Neuronal stem cell (in vitro differentiated cells): ENCODE data around the gene CFTR.
A peak's percentile ranks its signal among the peaks of the same experiment; 100 is the strongest.

Experiments used
- DNase-seq: peaks from one replicate; pipeline ENCODE4 v3.0.0-alpha.2; 2013; ENCODE audit warnings: low spot score
- H2AFZ ChIP-seq: one replicate; pipeline ENCODE4 v1.6.1; 2013; ENCODE audit warnings: mild to moderate bottlenecking, low read length, inconsistent platforms
- H2AK5ac ChIP-seq: 2 replicates; pipeline ENCODE4 v1.6.1; 2013; ENCODE audit warnings: low read depth, mild to moderate bottlenecking, inconsistent platforms, low read length, moderate library complexity, mixed read lengths
- H2BK120ac ChIP-seq: 2 replicates; pipeline ENCODE4 v1.6.1; 2013; ENCODE audit warnings: low read depth, mild to moderate bottlenecking, inconsistent platforms, low read length, moderate library complexity, mixed read lengths
- H2BK12ac ChIP-seq: one replicate; pipeline ENCODE4 v1.6.1; 2013; ENCODE audit warnings: low read length, inconsistent platforms
- H2BK15ac ChIP-seq: 2 replicates; pipeline ENCODE4 v1.6.1; 2013; ENCODE audit warnings: mild to moderate bottlenecking, low read length, inconsistent platforms, mixed read lengths
- H2BK5ac ChIP-seq: one replicate; pipeline ENCODE4 v1.6.1; 2013; ENCODE audit warnings: inconsistent platforms, mild to moderate bottlenecking, low read length, moderate library complexity
- H3K14ac ChIP-seq: one replicate; pipeline ENCODE4 v1.6.1; 2013; ENCODE audit warnings: low read length, inconsistent platforms
- H3K18ac ChIP-seq: 2 replicates; pipeline ENCODE4 v1.6.1; 2013; ENCODE audit warnings: low read length, inconsistent platforms
- H3K23ac ChIP-seq: 2 replicates; pipeline ENCODE4 v1.6.1; 2013; ENCODE audit warnings: low read depth, mild to moderate bottlenecking, mixed read lengths, low read length, inconsistent platforms; ENCODE audit not compliant: poor library complexity
- H3K27ac ChIP-seq: replicated peaks from 3 replicates; pipeline ENCODE4 v1.5.1; 2013; ENCODE audit warnings: low read length, inconsistent platforms
- H3K27me3 ChIP-seq, 3 experiments: 2 replicates each; pipeline ENCODE4 v1.6.1; 2013; ENCODE audit warnings: low read length in 3 of 3, mild to moderate bottlenecking in 2 of 3, inconsistent platforms in 1 of 3, low read depth in 1 of 3, mixed read lengths in 1 of 3, moderate library complexity in 1 of 3; ENCODE audit not compliant: control insufficient read depth in 3 of 3, insufficient read depth in 3 of 3
- H3K36me3 ChIP-seq, 2 donors: replicated peaks in 1 of 2; 2 replicates each; pipeline ENCODE4 v1.6.1; 2013; ENCODE audit warnings: low read length in 2 of 2; ENCODE audit not compliant: control insufficient read depth in 2 of 2, insufficient read depth in 2 of 2
- H3K4ac ChIP-seq: 2 replicates; pipeline ENCODE4 v1.6.1; 2013; ENCODE audit warnings: inconsistent platforms, mild to moderate bottlenecking, low read length, moderate library complexity
- H3K4me1 ChIP-seq, 2 donors: 1 replicate in 1 of 2; 2 replicates in 1 of 2; pipeline ENCODE4 v1.6.1; 2013; ENCODE audit warnings: low read length in 2 of 2, low read depth in 1 of 2; ENCODE audit not compliant: control insufficient read depth in 2 of 2, insufficient read depth in 1 of 2
- H3K4me2 ChIP-seq: one replicate; pipeline ENCODE4 v1.6.1; 2013; ENCODE audit warnings: mild to moderate bottlenecking, low read length, inconsistent platforms; ENCODE audit not compliant: insufficient read depth, poor library complexity, severe bottlenecking
- H3K4me3 ChIP-seq, 2 donors: 2 replicates each; pipeline ENCODE4 v1.5.1; 2013; ENCODE audit warnings: low read length in 2 of 2, mild to moderate bottlenecking in 2 of 2, inconsistent platforms in 1 of 2, moderate library complexity in 1 of 2
- H3K79me1 ChIP-seq: one replicate; pipeline ENCODE4 v1.6.1; 2013; ENCODE audit warnings: low read depth, mild to moderate bottlenecking, inconsistent platforms, low read length, moderate library complexity
- H3K9ac ChIP-seq: one replicate; pipeline ENCODE4 v1.6.1; 2013; ENCODE audit warnings: mild to moderate bottlenecking, low read depth, low read length, inconsistent platforms; ENCODE audit not compliant: poor library complexity
- H3K9me3 ChIP-seq, 2 donors: replicated peaks in 1 of 2; 2 replicates each; pipeline versions ENCODE3 to v1.6.1; 2013; ENCODE audit warnings: low read length in 2 of 2, mild to moderate bottlenecking in 2 of 2, inconsistent platforms in 1 of 2, low read depth in 1 of 2, mixed read lengths in 1 of 2, moderate library complexity in 1 of 2; ENCODE audit not compliant: control insufficient read depth in 2 of 2, insufficient read depth in 1 of 2
- H4K8ac ChIP-seq: one replicate; pipeline ENCODE4 v1.6.1; 2013; ENCODE audit warnings: low read depth, mild to moderate bottlenecking, inconsistent platforms, low read length, moderate library complexity
- H4K91ac ChIP-seq: one replicate; pipeline ENCODE4 v1.6.1; 2013; ENCODE audit warnings: low read length, low read depth, mild to moderate bottlenecking, inconsistent platforms; ENCODE audit not compliant: poor library complexity
- WGBS, 2 donors: extraction: QIAGEN DNeasy Blood & Tissue Kit; methylation state at CpG; one replicate each; pipeline ENCODE4 v1.1.7; 2013; ENCODE audit warnings: missing lambda C conversion rate in 2 of 2, mixed read lengths in 1 of 2; ENCODE audit not compliant: insufficient read length in 2 of 2, insufficient replicate concordance in 1 of 2; ENCODE audit errors: extremely low coverage in 2 of 2; 5-methylcytosine and 5-hydroxymethylcytosine counted together

CFTR gene

GRCh38 chr7:117476557-117477215, 3.1 kb upstream of the CFTR start:
- H2BK12ac ChIP-seq = no peak overlapping the region
- H3K18ac ChIP-seq = no peak overlapping the region
- H3K4me2 ChIP-seq = no peak overlapping the region
- no peak overlapping the region for H3K9ac ChIP-seq
- H2AFZ ChIP-seq = no peak overlapping the region
- peaks cover 0 to 4% of the 10 kb centered on the region in 2 donors for H3K4me1 ChIP-seq
- no peak overlapping the region for H3K23ac ChIP-seq
- no CpG with 5 or more reads among the region's 4 CpGs for WGBS, 2 donors
- H3K4me3 ChIP-seq = no peak overlapping the region
- no peak overlapping the region for H4K8ac ChIP-seq
- H2BK5ac ChIP-seq = no peak overlapping the region
- no peak overlapping the region for H3K14ac ChIP-seq
- H3K27me3 ChIP-seq = peaks cover 0 to 46% (median 23%) of the 10 kb centered on the region in 3 experiments
- no peak overlapping the region for H2AK5ac ChIP-seq
- no peak overlapping the region for H3K27ac ChIP-seq
- H3K36me3 ChIP-seq = no peaks in the 10 kb centered on the region
- H2BK15ac ChIP-seq = no peak overlapping the region
- no peaks in the 10 kb centered on the region for H3K79me1 ChIP-seq
- no peak overlapping the region for H4K91ac ChIP-seq
- no peak for DNase-seq
- H3K9me3 ChIP-seq = no peaks in the 10 kb centered on the region
- no peak overlapping the region for H3K4ac ChIP-seq
- no peak overlapping the region for H2BK120ac ChIP-seq

GRCh38 chr7:117478836-117479224, 995 bp upstream of the CFTR start:
- Histone ChIP-seq H3K4ac (no peak overlapping the region), H3K36me3 (no peaks in the 10 kb centered on the region), H3K14ac (no peak overlapping the region), H3K18ac (no peak overlapping the region), H2BK15ac (no peak overlapping the region), H3K9me3 (no peaks in the 10 kb centered on the region), H2BK120ac (no peak overlapping the region), H2AK5ac (no peak overlapping the region), H3K4me1 (peaks cover 0 to 4% of the 10 kb centered on the region in 2 donors), H4K8ac (no peak overlapping the region), H2BK12ac (no peak overlapping the region), H3K23ac (no peak overlapping the region), H3K9ac (no peak overlapping the region), H2BK5ac (no peak overlapping the region), H3K27me3 (peaks cover 0 to 50% (median 23%) of the 10 kb centered on the region in 3 experiments), H2AFZ (peak overlapping the region; percentile 91), H4K91ac (no peak overlapping the region), H3K4me3 (no peak overlapping the region), H3K4me2 (peak overlapping the region; percentile 89), H3K27ac (no peak overlapping the region), H3K79me1 (no peaks in the 10 kb centered on the region)
- peak; percentile 51 for DNase-seq
- WGBS, 2 donors = no CpG with 5 or more reads among the region's 11 CpGs

- Histone ChIP-seq H4K8ac (no peak overlapping the region), H3K4me2 (peak overlapping the region; percentile 89), H2BK5ac (no peak overlapping the region), H3K27me3 (peaks cover 0 to 50% (median 23%) of the 10 kb centered on the region in 3 experiments), H3K14ac (no peak overlapping the region), H3K9ac (no peak overlapping the region), H3K18ac (no peak overlapping the region), H3K23ac (no peak overlapping the region), H2BK120ac (no peak overlapping the region), H2BK12ac (no peak overlapping the region), H4K91ac (no peak overlapping the region), H3K4me3 (peak overlapping the region in 1 of 2 donors; percentile 34), H3K4ac (no peak overlapping the region), H3K27ac (no peak overlapping the region), H2AK5ac (no peak overlapping the region), H2BK15ac (no peak overlapping the region), H3K9me3 (no peaks in the 10 kb centered on the region), H3K36me3 (no peaks in the 10 kb centered on the region), H3K79me1 (no peaks in the 10 kb centered on the region), H3K4me1 (peaks cover 0 to 4% of the 10 kb centered on the region in 2 donors), H2AFZ (peak overlapping the region; percentile 91)
- DNase-seq = no peak
- 100% methylated on average over 1 of the region's 11 CpGs; no CpG with 5 or more reads in 1 of the 2 donors for WGBS, 2 donors
Measured at GRCh38 chr7:117480055-117480362, 184 bp downstream of the CFTR start.

GRCh38 chr7:117480978-117481377, 1.2 kb downstream of the CFTR start:
- Histone ChIP-seq H2AK5ac (no peak overlapping the region), H2BK5ac (no peak overlapping the region), H2AFZ (no peak overlapping the region), H3K4me1 (peaks cover 4% of the 10 kb centered on the region in 2 donors), H2BK120ac (no peak overlapping the region), H3K4me3 (no peak overlapping the region), H2BK12ac (no peak overlapping the region), H3K14ac (no peak overlapping the region), H3K27ac (no peak overlapping the region), H3K36me3 (no peaks in the 10 kb centered on the region), H3K9me3 (no peaks in the 10 kb centered on the region), H2BK15ac (no peak overlapping the region), H3K79me1 (no peaks in the 10 kb centered on the region), H3K18ac (no peak overlapping the region), H3K4ac (no peak overlapping the region), H4K8ac (no peak overlapping the region), H4K91ac (no peak overlapping the region), H3K27me3 (peaks cover 0 to 50% (median 23%) of the 10 kb centered on the region in 3 experiments), H3K9ac (no peak overlapping the region), H3K4me2 (no peak overlapping the region), H3K23ac (no peak overlapping the region)
- no peak for DNase-seq
- WGBS, 2 donors = no CpG with 5 or more reads among the region's 2 CpGs
